Pons (tissue), 1 donor: ENCODE measurements around the gene FAHD2A.
A peak's percentile ranks its signal among the peaks of the same experiment; 100 is the strongest.
"Not testable (repeated sequence)": the region's sequence is repeated elsewhere in the genome, so short reads cannot be mapped to it uniquely, and the experiment has no call there.

Source experiments
- DNase-seq: peaks from one replicate; pipeline ENCODE4 v3.0.0-alpha.2; 2016; ENCODE audit warnings: low spot score

Gene FAHD2A, protein sequence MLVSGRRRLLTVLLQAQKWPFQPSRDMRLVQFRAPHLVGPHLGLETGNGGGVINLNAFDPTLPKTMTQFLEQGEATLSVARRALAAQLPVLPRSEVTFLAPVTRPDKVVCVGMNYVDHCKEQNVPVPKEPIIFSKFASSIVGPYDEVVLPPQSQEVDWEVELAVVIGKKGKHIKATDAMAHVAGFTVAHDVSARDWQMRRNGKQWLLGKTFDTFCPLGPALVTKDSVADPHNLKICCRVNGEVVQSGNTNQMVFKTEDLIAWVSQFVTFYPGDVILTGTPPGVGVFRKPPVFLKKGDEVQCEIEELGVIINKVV

DNA sequence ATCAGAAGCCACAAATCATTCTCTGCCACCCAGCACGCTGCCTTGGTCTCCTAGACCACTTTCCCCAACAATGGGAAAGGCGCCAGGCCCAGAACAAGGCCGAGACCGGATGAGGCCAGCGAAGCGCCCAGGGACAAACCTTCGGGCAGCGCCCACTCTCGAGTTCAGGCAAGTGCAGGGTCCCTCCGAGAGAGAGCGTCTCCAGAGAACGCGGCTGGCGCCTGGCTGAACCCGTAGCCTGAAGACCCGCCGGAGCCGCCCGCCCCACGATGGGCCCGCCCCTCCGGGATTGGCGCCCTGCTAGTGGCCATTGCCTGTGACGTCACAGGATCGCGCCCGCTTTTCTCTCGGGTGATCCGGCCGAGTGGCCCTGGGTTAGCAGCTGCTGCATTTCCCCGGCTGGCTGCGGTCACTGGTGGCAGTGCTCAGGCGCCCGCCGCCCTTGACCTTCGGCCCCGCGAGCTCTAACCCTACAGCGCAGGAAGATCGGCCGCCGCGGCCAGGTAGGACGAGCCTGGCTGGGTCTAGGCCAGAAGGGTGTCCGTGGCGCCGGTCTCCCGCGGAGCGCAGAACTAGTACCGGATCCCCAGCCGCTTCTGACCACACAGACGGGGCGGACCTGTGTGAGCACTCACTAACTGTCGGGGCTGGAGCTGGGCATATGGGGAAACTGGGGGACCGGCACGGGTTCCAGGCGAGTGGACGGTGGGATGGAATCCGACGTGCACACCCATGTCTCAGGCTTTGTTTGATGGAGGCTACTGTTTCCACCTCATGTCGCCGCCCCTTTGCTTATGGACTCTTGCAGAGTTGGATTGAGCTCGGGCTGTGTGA, at the start of gene FAHD2A:
FAHD2A (plus strand) TSS at position 339 of the 834 bp plus-strand sequence. CDS start 2,851 bp downstream, outside the sequence.
- peak; percentile 89 for DNase-seq

DNA sequence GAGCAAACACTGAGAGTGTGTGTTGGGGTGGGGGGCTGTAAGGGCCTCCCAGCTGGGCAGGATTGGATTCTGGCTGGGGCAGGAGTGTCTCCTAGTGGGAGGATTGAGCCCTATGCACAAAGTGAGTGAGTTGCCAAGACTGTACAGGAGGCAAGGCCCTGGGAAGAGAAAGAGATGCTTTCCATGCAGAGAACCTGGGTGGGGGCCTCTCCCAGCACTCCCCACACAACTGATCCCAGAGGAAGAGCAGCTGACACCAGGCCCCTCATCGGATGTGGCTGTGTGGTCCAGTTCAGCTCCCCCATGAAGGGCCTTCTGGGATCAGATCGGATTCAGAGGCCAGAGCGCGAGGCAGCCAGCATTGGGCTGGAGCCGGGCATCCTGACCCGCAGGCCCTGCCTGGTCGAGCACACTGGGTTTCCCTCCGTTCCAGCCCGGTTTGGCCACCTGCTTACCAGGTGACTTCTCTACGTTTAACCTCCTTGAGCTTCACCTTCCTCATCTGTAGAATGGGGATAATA, 49.4 kb upstream of the FAHD2A start:
- no peak for DNase-seq

DNA sequence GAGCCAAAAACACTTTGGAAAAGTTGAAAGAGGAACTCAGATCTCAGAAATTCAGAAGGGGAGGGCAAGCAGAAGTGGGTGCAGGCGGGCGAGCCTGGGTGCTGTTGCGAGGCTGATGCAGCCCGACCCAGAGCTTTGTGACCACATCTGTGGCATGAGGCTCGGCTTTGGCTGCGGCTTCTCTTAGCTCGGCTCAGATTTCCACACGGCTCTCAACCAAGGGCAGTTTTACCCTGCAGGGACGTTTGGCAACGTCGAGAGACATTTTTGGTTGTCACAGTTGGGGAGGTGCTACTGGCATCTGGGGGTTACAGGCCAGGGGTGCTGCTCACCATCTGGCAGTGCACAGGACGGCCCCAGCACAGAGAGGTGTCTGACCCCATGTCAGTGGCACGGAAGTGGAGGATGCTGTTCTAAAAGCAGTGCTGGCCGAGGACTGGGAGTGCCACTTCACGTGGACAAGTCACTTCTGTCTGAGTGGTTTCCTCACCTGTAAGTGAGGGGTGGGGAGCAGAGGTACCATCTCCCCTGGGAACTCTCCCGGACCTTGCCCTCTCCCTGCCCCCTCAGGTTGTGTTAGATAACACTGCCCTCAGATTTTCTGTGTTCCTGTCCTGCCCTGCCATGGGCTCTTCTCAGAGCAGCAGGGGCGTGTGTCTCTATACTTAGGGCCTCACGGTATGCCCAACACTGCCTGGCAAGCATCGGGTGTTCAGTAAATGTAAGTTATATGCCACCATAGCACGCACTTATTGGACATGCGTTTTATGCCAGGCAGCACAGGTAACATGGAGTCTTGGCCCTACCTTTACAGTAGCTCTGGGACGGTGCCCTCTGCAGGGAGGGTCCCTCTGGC, 48.7 kb upstream of the FAHD2A start:
- no peak for DNase-seq

DNA sequence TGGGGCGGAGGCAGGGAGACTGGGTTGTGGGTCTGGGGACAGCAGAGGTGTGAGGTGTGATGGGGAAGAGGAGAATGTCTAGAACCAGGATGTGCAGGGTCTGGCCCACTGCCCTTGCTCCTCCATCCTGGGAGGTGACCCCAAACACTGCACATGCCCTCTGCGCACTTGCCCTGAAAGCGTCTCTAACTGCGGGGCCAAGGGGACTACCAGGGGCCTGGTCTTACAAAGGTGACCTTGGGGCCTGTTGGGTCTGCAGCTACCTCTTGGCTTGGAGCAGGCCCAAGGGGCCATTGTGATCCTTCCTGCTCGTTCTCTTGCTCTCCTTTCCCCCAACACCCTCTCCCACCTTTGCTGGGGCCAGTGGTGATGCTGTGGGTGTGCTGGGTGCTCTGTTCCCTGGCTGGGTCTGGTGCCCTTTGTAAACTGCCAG, 48.0 kb upstream of the FAHD2A start:
- no peak for DNase-seq

DNA sequence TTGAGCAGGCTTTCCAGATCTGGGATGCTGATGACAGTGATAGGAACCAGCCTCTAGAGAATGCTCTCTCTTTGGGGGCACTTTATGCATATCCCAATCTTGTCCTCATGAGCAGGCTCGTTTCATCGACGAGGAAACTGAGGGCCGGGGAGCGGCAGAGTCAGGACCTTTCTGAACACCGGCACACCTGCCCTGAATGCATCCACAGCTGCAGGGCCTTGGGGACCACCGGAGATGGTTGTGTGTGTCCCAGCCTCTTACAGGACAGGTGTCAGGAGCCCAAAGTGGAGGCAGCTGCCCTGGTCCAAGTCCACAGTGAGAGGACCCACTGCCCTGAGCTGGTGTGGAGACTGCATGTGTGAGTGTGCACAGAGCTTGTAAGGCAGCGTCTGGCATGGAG, 47.6 kb upstream of the FAHD2A start:
- DNase-seq = no peak

DNA sequence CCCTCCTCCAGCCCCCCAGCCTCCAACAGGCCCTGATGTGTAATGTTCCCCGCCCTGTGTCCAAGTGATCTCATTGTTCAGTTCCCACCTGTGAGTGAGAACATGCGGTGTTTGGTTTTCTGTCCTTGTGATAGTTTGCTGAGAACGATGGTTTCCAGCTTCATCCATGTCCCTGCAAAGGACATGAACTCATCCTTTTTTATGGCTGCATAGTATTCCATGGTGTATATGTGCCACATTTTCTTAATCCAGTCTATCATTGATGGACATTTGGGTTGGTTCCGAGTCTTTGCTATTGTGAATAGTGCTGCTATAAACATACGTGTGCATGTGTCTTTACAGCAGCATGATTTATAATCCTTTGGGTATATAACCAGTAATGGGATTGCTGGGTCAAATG, 47.0 kb upstream of the FAHD2A start:
- not testable (repeated sequence) for DNase-seq

DNA sequence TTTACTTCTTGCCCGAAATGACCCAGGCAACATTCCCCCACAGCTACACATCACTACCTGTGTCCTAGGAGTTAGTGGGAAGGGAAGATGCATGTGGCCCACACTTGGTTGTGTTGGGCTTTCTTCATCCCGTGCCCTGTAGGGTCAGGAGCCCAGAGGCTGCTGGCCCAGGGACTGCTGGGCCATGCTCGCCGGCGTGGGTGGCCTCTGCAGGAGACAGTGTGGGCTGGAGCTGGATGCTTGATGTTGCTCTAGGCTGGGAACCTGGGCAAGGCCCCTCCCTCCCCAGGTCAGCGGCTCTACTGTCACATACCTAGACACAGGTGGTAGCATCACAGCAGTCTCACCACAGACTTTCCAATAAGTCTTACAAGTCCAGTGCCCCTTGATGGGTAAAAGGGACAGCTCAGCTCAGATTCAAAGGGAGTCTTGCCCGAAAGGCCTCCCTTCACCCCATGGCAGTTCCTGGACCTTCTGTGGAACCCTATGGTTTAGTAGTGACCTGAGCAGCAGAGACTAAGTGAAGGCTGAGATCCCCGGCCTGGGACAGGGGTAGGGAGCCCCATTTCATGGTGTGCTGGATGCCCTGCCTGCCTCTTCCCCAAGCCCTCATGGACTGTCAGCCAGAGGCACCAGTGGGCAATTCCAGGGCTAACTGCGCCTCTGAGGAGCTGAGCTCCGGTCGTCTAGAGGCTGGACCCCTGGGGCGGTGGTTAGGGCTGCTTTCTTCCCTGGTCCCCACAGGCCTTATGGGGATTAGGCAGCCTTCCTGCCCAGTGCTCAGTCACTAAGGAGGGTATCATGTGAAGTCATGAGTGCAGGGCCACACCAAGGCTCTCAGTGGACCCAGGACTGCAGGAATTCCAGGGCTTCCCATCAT, 45.4 kb upstream of the FAHD2A start:
- DNase-seq = no peak

DNA sequence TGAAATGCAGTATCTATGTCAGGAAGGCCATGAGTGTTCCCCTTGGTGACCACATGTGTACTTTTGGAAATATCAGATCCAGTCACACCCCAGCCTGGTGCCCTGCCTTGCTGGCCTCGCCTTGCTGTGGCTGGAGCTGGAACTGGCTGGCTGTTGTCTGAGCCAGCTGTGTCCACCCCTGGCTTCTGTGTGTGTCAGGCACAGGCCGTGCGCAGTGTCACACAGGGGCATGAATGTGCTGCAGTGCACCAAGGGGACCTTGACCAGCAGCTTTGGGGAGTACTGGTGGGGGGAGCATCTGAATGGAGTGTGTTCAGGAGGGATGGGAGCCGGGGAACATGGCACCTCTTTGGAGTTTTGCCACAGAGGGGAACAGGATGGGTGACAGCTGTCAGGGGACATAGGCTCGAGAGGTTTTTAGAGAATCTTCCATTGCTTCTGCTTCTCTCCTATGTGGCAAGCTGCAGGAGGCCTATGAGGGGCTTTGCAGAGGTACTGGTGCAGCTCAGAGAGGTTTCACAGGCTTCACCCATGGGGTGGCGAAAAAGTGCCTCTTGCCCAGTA, 44.7 kb upstream of the FAHD2A start:
- no peak for DNase-seq

DNA sequence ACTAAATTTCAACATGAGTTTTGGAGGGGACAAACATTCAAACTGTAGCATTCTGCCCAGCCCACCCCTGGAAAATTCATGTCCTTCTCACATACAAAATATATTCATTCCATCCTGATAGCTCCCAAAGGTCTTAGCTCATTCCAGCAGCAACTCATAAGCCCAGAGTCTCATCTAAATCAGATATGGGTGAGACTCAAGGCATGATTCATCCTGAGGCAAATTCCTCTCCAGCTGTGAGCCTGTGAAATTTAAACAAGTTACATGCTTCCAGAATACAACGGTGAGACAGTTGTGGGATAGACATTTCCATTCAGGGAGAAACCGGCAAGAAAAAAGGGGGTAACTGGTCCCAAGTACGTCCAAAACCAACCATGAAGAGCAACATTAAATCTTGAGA, 43.5 kb upstream of the FAHD2A start:
- DNase-seq = no peak

DNA sequence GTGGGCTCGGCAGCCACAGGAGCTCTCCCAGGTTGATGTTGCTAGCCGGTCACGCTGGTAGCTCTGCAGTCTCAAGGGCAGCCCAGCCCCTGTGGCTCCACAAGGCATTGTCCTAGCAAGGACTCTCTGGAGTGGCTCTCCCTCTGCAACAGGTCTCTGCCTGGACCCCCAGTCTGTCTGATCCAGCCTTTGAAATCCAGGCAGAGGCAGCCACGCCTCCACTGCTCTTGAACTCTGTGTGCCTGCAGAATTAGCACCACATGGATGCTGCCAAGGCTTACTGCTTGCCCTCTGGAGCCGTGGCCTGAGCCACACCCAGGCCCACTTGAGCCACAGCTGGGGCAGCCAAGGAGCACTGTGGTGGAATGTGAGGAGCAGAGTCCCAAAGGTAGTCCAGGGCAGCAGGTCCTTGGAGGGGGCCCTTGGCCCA, 43.0 kb upstream of the FAHD2A start:
- no peak for DNase-seq

DNA sequence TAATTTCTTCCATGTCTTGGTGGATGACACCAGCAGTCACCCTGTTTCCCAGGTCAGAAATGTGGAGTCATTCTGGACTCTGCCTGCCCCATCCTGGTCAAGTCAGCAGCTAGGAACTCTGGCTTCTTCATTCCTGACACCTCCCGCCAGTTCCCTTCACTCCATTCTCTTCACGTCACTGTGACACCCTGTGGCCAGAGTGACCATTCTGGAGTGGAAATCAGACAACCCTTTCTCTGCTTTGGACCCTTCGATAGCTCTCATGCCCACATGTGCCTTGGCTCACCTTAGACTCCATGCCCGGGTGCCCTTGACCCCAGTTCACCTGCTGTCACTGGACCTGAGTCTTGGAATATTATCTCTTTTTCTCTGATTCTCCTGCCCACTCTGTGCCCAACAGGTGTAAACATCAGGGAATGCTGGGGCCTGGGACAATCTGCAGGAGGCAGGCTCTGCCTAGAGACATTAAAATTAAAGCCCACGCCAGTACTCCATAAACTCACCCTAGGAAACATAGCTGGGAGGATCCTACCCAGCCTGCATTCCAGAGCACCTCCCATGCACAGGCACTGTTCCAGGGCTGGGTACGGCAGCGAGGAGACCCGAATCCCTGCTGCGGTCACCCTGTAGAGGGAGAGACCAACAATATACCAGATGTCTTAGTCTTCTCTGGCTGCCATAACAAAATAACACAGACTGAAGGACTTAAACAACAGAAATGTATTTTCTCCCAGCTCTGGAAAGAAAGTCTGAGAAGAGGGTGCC, 41.1 kb upstream of the FAHD2A start:
- no peak for DNase-seq

DNA sequence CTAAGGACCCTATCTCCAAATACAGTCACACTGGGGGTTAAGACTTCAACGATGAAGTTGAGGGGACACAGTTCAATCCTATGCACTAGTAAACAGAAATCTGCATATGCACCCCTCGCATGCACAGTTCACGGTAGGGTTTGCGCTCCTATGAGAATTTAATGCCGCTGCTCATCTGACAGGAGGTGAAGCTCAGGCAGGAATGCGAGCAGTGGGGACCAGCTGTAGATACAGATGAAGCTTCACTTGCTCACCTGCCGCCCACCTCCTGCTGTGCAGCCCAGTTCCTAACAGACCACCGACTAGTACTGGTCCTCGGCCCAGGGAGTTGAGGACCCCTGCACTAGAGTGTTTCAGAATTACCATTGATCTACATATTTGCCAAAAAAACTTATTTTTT, 40.0 kb upstream of the FAHD2A start:
- DNase-seq = no peak

DNA sequence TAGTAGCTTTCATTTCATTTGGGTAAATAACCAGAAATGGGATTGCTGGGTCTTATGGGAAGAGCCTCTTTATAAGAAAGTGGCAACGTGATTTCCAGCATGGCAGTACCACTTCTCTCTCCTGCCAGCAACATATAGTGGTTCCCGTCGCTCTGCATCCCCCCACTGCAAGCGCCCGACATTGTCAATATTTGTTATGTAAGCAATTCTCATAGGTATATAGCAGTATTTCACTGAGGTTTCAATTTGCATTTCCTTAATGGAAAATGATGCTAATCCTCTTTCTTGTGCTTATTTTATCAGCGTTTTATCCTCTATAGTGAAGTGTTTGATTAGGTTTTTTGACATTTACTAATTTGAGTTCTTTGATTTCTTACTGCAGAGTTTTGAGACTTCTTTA, 36.0 kb upstream of the FAHD2A start:
- DNase-seq = no peak

DNA sequence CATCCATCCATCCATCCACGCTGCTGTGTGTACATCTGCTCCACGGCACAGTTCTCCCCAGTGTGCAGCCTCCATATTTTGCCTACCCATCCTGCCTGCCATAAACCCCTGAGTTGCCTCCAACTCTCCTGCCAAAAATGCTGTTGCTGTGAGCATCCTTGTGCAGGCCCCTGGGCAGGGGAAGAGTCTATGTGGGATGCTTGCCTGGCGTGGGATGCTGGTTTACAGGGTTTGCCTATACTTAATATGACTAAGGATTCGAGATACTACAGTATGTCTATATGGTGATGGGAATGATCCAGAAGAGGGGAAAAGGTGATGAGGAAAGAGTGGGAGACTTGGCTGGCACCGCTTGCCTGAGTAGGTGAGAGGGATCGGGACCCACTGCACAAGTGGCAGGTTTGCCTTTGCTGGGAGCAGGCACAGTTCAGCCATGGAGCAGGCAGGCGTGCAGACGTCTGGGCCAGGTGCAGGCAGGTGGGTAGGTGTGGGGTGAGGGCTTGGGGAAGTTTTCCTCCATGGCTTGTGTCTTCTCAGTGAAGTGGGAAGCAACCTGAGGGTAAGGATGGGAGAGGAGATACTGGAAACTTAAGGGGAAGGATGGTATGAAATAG, 30.2 kb upstream of the FAHD2A start:
- DNase-seq = no peak

DNA sequence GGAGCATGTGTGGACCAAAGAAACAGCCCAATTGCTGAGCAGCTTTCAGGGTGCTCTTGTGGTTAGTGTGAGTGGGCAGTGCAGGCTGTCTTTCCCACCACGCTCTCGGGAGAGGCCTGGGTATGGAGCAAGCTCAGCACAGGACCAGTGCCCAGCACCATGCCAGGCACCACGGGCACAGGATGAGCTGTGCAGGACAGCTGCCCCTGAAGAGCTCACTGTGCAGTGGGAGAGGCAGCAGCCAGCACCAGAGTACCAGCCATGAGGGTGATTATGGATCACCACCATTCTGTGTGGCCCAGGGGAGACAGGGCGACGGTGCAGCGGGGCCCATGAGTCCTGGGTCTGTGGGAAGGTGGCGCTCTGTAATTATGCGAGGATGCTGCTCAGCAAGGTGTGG, 29.7 kb upstream of the FAHD2A start:
- no peak for DNase-seq

DNA sequence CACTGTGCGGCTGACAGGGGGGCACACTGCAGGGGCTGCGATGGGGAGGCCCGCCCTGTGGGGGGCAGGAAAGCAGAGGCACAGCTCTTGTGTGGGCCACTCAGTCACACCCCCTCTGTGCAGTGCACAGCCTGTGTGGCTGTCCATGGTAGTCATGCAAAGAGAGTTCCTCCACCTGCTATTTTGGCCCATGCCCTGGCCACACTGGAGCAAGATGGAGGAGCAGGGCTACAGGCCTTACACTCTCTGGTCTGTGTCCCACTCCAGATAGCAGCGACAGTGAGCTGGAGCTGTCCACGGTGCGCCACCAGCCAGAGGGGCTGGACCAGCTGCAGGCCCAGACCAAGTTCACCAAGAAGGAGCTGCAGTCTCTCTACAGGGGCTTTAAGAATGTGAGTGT, 28.5 kb upstream of the FAHD2A start:
- no peak for DNase-seq

DNA sequence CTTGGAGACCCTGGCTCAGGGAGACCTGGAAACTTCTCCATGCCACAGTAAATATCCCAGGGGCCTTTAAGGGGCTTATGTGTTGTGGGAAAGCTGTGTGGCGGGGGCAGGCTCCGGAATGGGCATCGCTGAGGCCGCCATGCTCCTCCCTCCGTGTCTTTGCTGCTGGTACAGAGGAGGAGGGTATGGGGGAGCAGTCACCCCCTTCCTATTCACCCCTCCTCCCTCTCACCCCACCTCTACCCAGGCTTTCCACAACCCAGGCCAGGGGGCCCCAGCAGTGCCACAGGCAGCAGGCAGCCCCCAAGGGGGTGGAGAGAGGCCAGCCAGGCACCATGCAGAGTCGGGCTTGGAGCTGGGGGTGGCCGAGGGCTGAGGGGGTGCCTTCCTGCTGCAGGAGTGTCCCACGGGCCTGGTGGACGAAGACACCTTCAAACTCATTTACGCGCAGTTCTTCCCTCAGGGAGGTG, 28.0 kb upstream of the FAHD2A start:
- DNase-seq = no peak

DNA sequence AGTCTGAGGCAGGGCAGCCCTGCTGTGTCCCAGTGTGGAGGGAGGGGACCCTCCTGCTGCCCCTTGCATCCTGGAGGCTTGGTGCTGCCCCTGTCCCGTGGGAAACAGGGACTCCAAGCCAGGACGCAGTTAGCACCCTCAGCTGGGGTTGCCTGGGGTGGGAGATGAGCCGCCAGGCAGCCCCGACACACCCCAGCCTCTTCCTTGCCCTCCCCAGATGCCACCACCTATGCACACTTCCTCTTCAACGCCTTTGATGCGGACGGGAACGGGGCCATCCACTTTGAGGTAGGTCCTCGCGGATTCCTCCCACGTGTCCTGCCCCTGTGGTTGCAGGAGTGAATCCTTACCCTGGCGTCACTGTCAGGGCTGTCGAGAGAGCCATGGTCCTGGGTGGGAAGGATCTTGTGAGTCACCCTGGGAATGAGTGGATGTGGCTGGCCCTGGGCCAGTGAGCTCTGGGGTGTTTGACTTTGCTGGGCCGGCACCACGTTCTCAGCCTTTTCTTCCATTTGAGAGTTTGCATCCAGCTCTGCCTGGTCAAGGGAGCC, 27.5 kb upstream of the FAHD2A start:
- DNase-seq = no peak

DNA sequence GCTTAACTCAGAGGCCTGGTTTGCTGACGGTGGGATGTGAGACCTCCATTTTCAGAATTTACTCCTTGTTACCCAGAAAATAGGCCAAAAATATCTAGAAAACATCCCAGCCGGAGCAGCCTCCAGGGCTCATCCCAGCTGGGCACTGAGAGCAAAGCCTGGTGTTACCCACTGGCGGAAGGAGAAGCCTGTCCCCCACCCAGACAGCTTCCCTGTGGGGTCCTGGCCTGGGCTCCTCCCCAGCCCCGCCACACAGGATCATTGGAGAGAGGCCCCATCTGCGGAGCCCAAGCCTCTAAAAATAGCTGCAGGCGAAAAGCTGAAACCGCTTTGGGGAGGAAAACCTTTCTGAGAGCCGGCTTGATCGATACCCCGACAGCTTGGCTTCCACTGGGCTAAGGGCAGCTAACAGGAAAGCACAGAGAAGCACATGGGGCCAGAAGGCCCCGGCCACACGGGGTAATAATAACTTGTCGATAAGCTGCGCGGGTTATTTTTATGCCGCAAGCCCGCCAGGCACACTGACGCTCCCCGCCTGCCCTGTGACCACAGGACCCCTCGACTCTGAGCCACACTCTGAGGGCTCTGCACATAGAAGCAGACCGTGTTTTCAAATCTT, 26.9 kb upstream of the FAHD2A start:
- DNase-seq = no peak
